Kidney (tissue), 14 donors: ENCODE data around the gene MYO1D. TPM values are rescaled to one million over a fixed set of nuclear protein-coding genes. Genes with fewer than 3 reads are reported as not detected.

Source experiments
- DNase-seq, 5 donors: peaks; one replicate each; pipeline ENCODE4 v3.0.0-alpha.2; 2013 to 2020
- FAIRE-seq: peaks from 2 replicates; lab custom pipeline; 2012; peaks lifted over from hg19 to GRCh38; lab: Jason Lieb, UNC
- H3K27ac ChIP-seq, 2 donors: one replicate each; pipeline ENCODE4 v1.7.0; 2013; ENCODE audit warnings: low read depth in 2 of 2, low read length in 2 of 2, inconsistent platforms in 1 of 2
- H3K27me3 ChIP-seq: one replicate; pipeline ENCODE4 v1.7.1; 2013; ENCODE audit warnings: low read length, inconsistent platforms; ENCODE audit not compliant: control insufficient read depth, insufficient read depth
- H3K36me3 ChIP-seq, 3 donors: one replicate each; pipeline versions ENCODE4 v1.7.0 to v1.7.1; 2013; ENCODE audit warnings: low read length in 3 of 3, control low read depth in 1 of 3, inconsistent platforms in 1 of 3; ENCODE audit not compliant: insufficient read depth in 3 of 3, control insufficient read depth in 2 of 3
- H3K4me1 ChIP-seq, 3 donors: one replicate each; pipeline versions ENCODE4 v1.7.0 to v1.7.1; 2013; ENCODE audit warnings: low read length in 3 of 3, inconsistent platforms in 1 of 3, low read depth in 1 of 3; ENCODE audit not compliant: control insufficient read depth in 2 of 3, insufficient read depth in 2 of 3
- H3K4me3 ChIP-seq, 3 donors: one replicate each; pipeline versions ENCODE4 v1.7.0 to v1.8.1; 2013; ENCODE audit warnings: low read length in 3 of 3, control low read depth in 1 of 3, inconsistent platforms in 1 of 3
- H3K9ac ChIP-seq, 3 donors: one replicate each; pipeline versions ENCODE4 v1.7.0 to v1.7.1; 2013; ENCODE audit warnings: low read length in 3 of 3, control low read depth in 1 of 3, inconsistent platforms in 1 of 3
- H3K9me3 ChIP-seq, 3 donors: one replicate each; pipeline versions ENCODE4 v1.7.0 to v1.7.1; 2013; ENCODE audit warnings: low read length in 3 of 3, control low read depth in 1 of 3, inconsistent platforms in 1 of 3; ENCODE audit not compliant: control insufficient read depth in 2 of 3, insufficient read depth in 1 of 3
- intact Hi-C: fragments of 100-400 bp; cut with DNase I; formaldehyde crosslinking; loops from one replicate; pipeline ENCODE4 v1.11.1; 2022
- polyA plus RNA-seq: library from polyadenylated mRNA; stranded (reverse); fragments of 350-450 nt; fragmentation: Illumina TruSeq; extraction: RNeasy Lipid Tissue Mini Kit (QIAGEN cat#74804); gene quantifications from one replicate; pipeline ENCODE4 v1.2.3, GENCODE V29; 2014; ENCODE audit warnings: low read depth, low replicate concordance; ENCODE audit not compliant: insufficient read depth
- total RNA-seq: library from RNA; stranded (reverse); fragmentation: NEBNext Ultra II Directional; extraction: Animal tissue kit (Norgen Biotek cat#: 25700); gene quantifications from one replicate; pipeline ENCODE4 v1.2.1, GENCODE V29; 2021
- TF ChIP-seq, protein P1 (sequence below): IDR thresholded peaks from 3 replicates; pipeline ENCODE4 v1.5.1; 2012; ENCODE audit warnings: mild to moderate bottlenecking, moderate library complexity, borderline replicate concordance; ENCODE audit not compliant: insufficient read depth; ENCODE audit errors: extremely low read depth
- donor health status: control.
- donor health status: control.
- donor health status: control.
- donor health status: control.
- donor health status: control.
- donor health status: DM: yes; HTN: yes; CAD: no.
- donor health status: Normal renal cell carcinoma (clear cell type).

The MYO1D gene
- total and polyA plus RNA-seq, 2 donors from 2014 or later, result 21.1 to 99.9 TPM

GRCh38 chr17:32623196-32623595, 253.7 kb downstream of the MYO1D start:
- DNase-seq, result no peak
- intact Hi-C loops, result no loop called here
- H3K27ac ChIP-seq, result no peak overlapping the region
- no peak overlapping the region for H3K4me3 ChIP-seq
- no peaks in the 10 kb centered on the region for H3K36me3 ChIP-seq
- TF ChIP-seq, protein P1, sequence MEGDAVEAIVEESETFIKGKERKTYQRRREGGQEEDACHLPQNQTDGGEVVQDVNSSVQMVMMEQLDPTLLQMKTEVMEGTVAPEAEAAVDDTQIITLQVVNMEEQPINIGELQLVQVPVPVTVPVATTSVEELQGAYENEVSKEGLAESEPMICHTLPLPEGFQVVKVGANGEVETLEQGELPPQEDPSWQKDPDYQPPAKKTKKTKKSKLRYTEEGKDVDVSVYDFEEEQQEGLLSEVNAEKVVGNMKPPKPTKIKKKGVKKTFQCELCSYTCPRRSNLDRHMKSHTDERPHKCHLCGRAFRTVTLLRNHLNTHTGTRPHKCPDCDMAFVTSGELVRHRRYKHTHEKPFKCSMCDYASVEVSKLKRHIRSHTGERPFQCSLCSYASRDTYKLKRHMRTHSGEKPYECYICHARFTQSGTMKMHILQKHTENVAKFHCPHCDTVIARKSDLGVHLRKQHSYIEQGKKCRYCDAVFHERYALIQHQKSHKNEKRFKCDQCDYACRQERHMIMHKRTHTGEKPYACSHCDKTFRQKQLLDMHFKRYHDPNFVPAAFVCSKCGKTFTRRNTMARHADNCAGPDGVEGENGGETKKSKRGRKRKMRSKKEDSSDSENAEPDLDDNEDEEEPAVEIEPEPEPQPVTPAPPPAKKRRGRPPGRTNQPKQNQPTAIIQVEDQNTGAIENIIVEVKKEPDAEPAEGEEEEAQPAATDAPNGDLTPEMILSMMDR, result no peak
- no peaks in the 10 kb centered on the region for H3K27me3 ChIP-seq
- H3K4me1 ChIP-seq, result no peaks in the 10 kb centered on the region
- no peak for FAIRE-seq
- H3K9me3 ChIP-seq, result no peaks in the 10 kb centered on the region
- no peak overlapping the region for H3K9ac ChIP-seq

DNA sequence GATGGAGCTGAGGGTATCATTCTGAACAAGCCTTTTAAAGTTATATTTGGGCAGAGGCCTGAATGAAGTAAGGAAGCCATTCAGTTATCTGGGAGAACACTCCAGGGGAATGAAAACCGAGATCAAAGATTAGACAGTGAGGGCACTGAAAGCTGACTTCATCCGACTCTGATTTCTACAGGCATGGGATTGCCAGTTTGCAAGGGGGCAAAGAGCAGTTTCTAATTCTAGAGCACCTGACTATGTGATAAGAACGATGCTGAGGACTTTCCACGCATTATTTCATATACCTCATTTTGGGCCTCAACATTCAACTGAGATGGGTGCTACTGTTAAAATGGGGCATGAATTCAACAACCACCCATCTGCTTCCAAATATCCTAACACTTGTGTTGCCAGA, 254.4 kb downstream of the MYO1D start:
- Histone ChIP-seq H3K9me3 (no peaks in the 10 kb centered on the region), H3K4me1 (no peaks in the 10 kb centered on the region), H3K27me3 (no peaks in the 10 kb centered on the region), H3K9ac (no peak overlapping the region), H3K27ac (no peak overlapping the region), H3K36me3 (no peaks in the 10 kb centered on the region), H3K4me3 (no peak overlapping the region)
- DNase-seq (no peak), FAIRE-seq (no peak)
- TF ChIP-seq, protein P1, result no peak
- intact Hi-C loops, result no loop called here

- H3K9me3 ChIP-seq, result no peaks in the 10 kb centered on the region
- H3K36me3 ChIP-seq, result no peaks in the 10 kb centered on the region
- H3K4me1 ChIP-seq, result no peaks in the 10 kb centered on the region
- DNase-seq (no peak), FAIRE-seq (no peak)
- no peaks in the 10 kb centered on the region for H3K27me3 ChIP-seq
- intact Hi-C loops, result no loop called here
- no peak overlapping the region for H3K4me3 ChIP-seq
- H3K9ac ChIP-seq, result no peak overlapping the region
- TF ChIP-seq, protein P1, result no peak
- H3K27ac ChIP-seq, result no peak overlapping the region
Measured at GRCh38 chr17:32621612-32622312, 255.2 kb downstream of the MYO1D start.

DNA sequence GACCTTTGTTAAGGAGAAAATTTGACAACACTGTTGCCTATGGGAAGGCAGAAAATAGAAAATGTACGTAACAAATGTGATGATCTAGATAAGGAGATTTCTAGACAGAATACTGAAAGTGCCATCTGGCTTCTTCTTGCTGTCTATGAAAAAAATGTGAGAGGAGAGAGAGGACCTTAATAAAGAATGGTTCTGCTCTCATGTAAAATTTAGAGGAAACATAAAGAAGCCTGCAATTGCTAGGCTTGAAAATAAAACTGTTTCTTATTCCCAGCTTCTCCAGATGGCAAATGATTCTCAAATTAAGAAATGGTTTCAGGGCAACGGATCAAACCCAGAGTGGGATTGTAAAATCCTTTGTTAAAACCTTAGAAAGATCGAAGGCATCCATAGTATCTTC, 261.6 kb downstream of the MYO1D start:
- H3K4me3 ChIP-seq, result no peak overlapping the region
- no peak for FAIRE-seq

More for the DNA sequence above, 261.6 kb downstream of the MYO1D start:
- TF ChIP-seq, protein P1, result no peak
- Histone ChIP-seq H3K4me1 (no peaks in the 10 kb centered on the region), H3K9ac (no peak overlapping the region), H3K27ac (no peak overlapping the region), H3K27me3 (no peaks in the 10 kb centered on the region), H3K36me3 (no peaks in the 10 kb centered on the region), H3K9me3 (no peaks in the 10 kb centered on the region)
- no peak for DNase-seq
- intact Hi-C loops, result no loop called here
